ENCODE data around the gene FBXL13.

GRCh38 chr7:102918845-102919244, 155.8 kb downstream of the FBXL13 start:
- TF ChIP-seq CTCF (IDR thresholded peaks at IDR 0.05) (no peak), POLR2A (IDR thresholded peaks at IDR 0.05) (no peak)
